Transverse colon (tissue), 3 donors: ENCODE measurements around the gene MYCBP2.

Experiments used
- CTCF ChIP-seq, 5 experiments: fragments of 200-600 bp in 3 of 5; fragments of 450-650 bp in 2 of 5; sonication (generic) in 3 of 5; IDR thresholded peaks; 1 replicate in 2 of 5; 2 replicates in 3 of 5; pipeline ENCODE4 v1.5.1; 2016 to 2017; ENCODE audit warnings: antibody characterized with exemption in 5 of 5, inconsistent platforms in 3 of 5, mild to moderate bottlenecking in 2 of 5, moderate library complexity in 1 of 5
- POLR2A ChIP-seq: fragments of 450-650 bp; IDR thresholded peaks from one replicate; pipeline ENCODE4 v1.6.1; 2016; ENCODE audit warnings: antibody characterized with exemption, mild to moderate bottlenecking, moderate library complexity

GRCh38 chr13:77329911-77330584 lies 3.2 kb upstream of the MYCBP2 start:
- TF ChIP-seq CTCF (IDR thresholded peaks at IDR 0.05) (no peak), POLR2A (no peak)
